K562 (cell line): ENCODE measurements around the gene EHMT2. TPM values are rescaled to one million over a fixed set of nuclear protein-coding genes. Genes with fewer than 3 reads are reported as not detected.

Experiments
- E2F8 ChIP-seq: fragments of 450-650 bp; IDR thresholded peaks from 2 replicates; pipeline ENCODE4 v1.7.1; 2018; ENCODE audit warnings: mild to moderate bottlenecking, low read depth; ENCODE audit not compliant: partially characterized antibody
- FUS ChIP-seq: fragments of 200-400 bp; formaldehyde crosslinking; optimal IDR thresholded peaks from 2 replicates; pipeline ENCODE3; 2017; ENCODE audit warnings: low read depth, low read length
- GTF2A2 ChIP-seq: IDR thresholded peaks from 2 replicates; pipeline ENCODE4 v1.6.1; 2016; ENCODE audit warnings: mild to moderate bottlenecking, missing genetic modification characterization, missing compliant biosample characterization
- GTF2F1 ChIP-seq: IDR thresholded peaks from 2 replicates; pipeline ENCODE4 v1.6.1; 2011; ENCODE audit warnings: low read depth, low read length, improper control_type of control experiment
- POLR2G ChIP-seq: fragments of 200-400 bp; formaldehyde crosslinking; IDR thresholded peaks from 2 replicates; pipeline ENCODE4 v1.6.1; 2017; ENCODE audit warnings: low read depth, mild to moderate bottlenecking, antibody characterized with exemption, low read length, moderate library complexity
- RBFOX2 ChIP-seq: fragments of 200-400 bp; formaldehyde crosslinking; IDR thresholded peaks from 2 replicates; pipeline ENCODE4 v1.6.1; 2017; ENCODE audit warnings: low read depth, mild to moderate bottlenecking, low read length, moderate library complexity
- SMAD1 ChIP-seq: fragments of 150-350 bp; IDR thresholded peaks from 2 replicates; pipeline ENCODE4 v1.6.1; 2014; ENCODE audit warnings: low read length, low read depth; ENCODE audit not compliant: partially characterized antibody
- SMARCC2 ChIP-seq: fragments of 450-650 bp; IDR thresholded peaks from 2 replicates; pipeline ENCODE4 v1.6.1; 2017; ENCODE audit warnings: antibody characterized with exemption, moderate library complexity, mild to moderate bottlenecking, low read depth
- SRSF1 ChIP-seq: fragments of 200-400 bp; formaldehyde crosslinking; IDR thresholded peaks from 2 replicates; pipeline ENCODE4 v1.6.1; 2017; ENCODE audit warnings: mild to moderate bottlenecking, low read depth, low read length, moderate library complexity
- ZNF121 ChIP-seq: sonication (generic); formaldehyde crosslinking; conservative IDR thresholded peaks from 2 replicates; pipeline ENCODE4 v1.8.0; 2022; ENCODE audit warnings: missing genetic modification reagents
- ZNF232 ChIP-seq: sonication (generic); formaldehyde crosslinking; IDR thresholded peaks from 2 replicates; pipeline ENCODE4 v1.8.0; 2022; ENCODE audit warnings: mild to moderate bottlenecking, missing genetic modification reagents
- ZNF431 ChIP-seq: sonication (generic); formaldehyde crosslinking; IDR thresholded peaks from 2 replicates; pipeline ENCODE4 v1.8.0; 2022; ENCODE audit warnings: mild to moderate bottlenecking, missing genetic modification reagents
- polyA plus RNA-seq, 8 experiments: library from polyadenylated mRNA; depleted of rRNA in 4 of 8; stranded (reverse) in 5 of 8; unstranded in 3 of 8; fragments of >200 nt; fragmentation: Nextera tagmentation in 2 of 8; fragmentation: Illumina TruSeq in 1 of 8; extraction: Ambion mirVana in 2 of 8; extraction: Trizol in 1 of 8; gene quantifications; 2 replicates each; pipeline versions ENCODE4 v1.2.1 to v1.2.3, GENCODE V29; 2011 to 2014; ENCODE audit warnings: inconsistent platforms in 1 of 8, missing spikeins in 1 of 8
- total RNA-seq, 7 experiments: library from RNA; depleted of rRNA in 6 of 7; stranded (reverse); fragments of >200 nt in 6 of 7; fragmentation: Illumina TruSeq in 2 of 7; extraction: Trizol in 2 of 7; gene quantifications; 2 replicates each; pipeline versions ENCODE4 v1.2.1 to v1.2.3, GENCODE V29; 2011 to 2021; ENCODE audit warnings: low replicate concordance in 1 of 7

EHMT2 gene
- total and polyA plus RNA-seq, 9 of the 15 experiments (the other 6 are each of a cell fraction or from before 2014, with no cell fraction given): 2.1 to 63.8 (median 38.5) TPM

GRCh38 chr6:31838968-31839367 is 58.5 kb downstream of the EHMT2 start (continued):
- TF ChIP-seq ZNF431 (CRISPR knock-in tag) (0 out of 2 replicates have a peak, but pooled peaks have one; percentile 1), FUS (no peak), SRSF1 (no peak), E2F8 (no peak), GTF2F1 (no peak), SMAD1 (peak; percentile 23), ZNF121 (CRISPR knock-in tag) (no peak), SMARCC2 (no peak), POLR2G (peak; percentile 26; the same call in 1 of the 2 replicates), GTF2A2 (tag) (no peak), RBFOX2 (peak; percentile 14; the same call in 1 of the 2 replicates), ZNF232 (CRISPR knock-in tag) (no peak)
